Neural cell (in vitro differentiated cells): ENCODE results near the gene ALDH16A1.

ENCODE experiments used
- EP300 ChIP-seq: fragments of 450-650 bp; conservative IDR thresholded peaks from 2 replicates; pipeline ENCODE4 v1.6.1; 2014; ENCODE audit warnings: antibody characterized with exemption, mild to moderate bottlenecking, moderate library complexity; ENCODE audit not compliant: poor library complexity, severe bottlenecking
- POLR2AphosphoS5 ChIP-seq: IDR thresholded peaks from 2 replicates; pipeline ENCODE4 v1.6.1; 2012
- TF ChIP-seq, protein P1 (sequence below): fragments of 450-650 bp; IDR thresholded peaks from 2 replicates; pipeline ENCODE4 v1.5.1; 2014; ENCODE audit warnings: antibody characterized with exemption, mild to moderate bottlenecking, moderate library complexity; ENCODE audit not compliant: poor library complexity, severe bottlenecking

- TF ChIP-seq EP300 (no peak), POLR2AphosphoS5 (no peak)
- TF ChIP-seq, protein P1, sequence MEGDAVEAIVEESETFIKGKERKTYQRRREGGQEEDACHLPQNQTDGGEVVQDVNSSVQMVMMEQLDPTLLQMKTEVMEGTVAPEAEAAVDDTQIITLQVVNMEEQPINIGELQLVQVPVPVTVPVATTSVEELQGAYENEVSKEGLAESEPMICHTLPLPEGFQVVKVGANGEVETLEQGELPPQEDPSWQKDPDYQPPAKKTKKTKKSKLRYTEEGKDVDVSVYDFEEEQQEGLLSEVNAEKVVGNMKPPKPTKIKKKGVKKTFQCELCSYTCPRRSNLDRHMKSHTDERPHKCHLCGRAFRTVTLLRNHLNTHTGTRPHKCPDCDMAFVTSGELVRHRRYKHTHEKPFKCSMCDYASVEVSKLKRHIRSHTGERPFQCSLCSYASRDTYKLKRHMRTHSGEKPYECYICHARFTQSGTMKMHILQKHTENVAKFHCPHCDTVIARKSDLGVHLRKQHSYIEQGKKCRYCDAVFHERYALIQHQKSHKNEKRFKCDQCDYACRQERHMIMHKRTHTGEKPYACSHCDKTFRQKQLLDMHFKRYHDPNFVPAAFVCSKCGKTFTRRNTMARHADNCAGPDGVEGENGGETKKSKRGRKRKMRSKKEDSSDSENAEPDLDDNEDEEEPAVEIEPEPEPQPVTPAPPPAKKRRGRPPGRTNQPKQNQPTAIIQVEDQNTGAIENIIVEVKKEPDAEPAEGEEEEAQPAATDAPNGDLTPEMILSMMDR: no peak
Measured at GRCh38 chr19:49448432-49448786, 4.6 kb upstream of the ALDH16A1 start.
